GM23338 (cell line): ENCODE results near the gene CHRDL1. TPM values are rescaled to one million over a fixed set of nuclear protein-coding genes. Genes with fewer than 3 reads are reported as not detected.
"Not testable (repeated sequence)": the region's sequence is repeated elsewhere in the genome, so short reads cannot be mapped to it uniquely, and the experiment has no call there.

ENCODE experiments used
- ATAC-seq: fragments of 200-7000 bp; cut with Tn5 transposase; 3 replicates; pipeline ENCODE4 v1.9.1; 2020
- DNase-seq: peaks from one replicate; pipeline ENCODE4 v3.0.0-alpha.2; 2015; ENCODE audit warnings: low spot score
- H2AFZ ChIP-seq: fragments of 200-600 bp; sonication (generic); 2 replicates; pipeline ENCODE4 v1.8.0; 2016; ENCODE audit warnings: antibody characterized with exemption, mild to moderate bottlenecking, moderate library complexity
- H3F3A ChIP-seq: fragments of 200-600 bp; sonication (generic); replicated peaks from 2 replicates; pipeline ENCODE4 v1.8.0; 2017; ENCODE audit warnings: antibody characterized with exemption, mixed run types, low read depth
- H3K27ac ChIP-seq: fragments of 200-600 bp; sonication (generic); 2 replicates; pipeline ENCODE4 v1.6.1; 2016; ENCODE audit warnings: low read depth
- H3K27me3 ChIP-seq: fragments of 200-600 bp; sonication (generic); 2 replicates; pipeline ENCODE4 v1.8.0; 2016; ENCODE audit warnings: mild to moderate bottlenecking, mixed run types, moderate library complexity; ENCODE audit not compliant: insufficient read depth
- H3K36me3 ChIP-seq: fragments of 200-600 bp; sonication (generic); 2 replicates; pipeline ENCODE4 v1.8.0; 2016; ENCODE audit warnings: mild to moderate bottlenecking; ENCODE audit not compliant: insufficient read depth
- H3K4me1 ChIP-seq: fragments of 200-600 bp; sonication (generic); 2 replicates; pipeline ENCODE4 v1.8.0; 2016; ENCODE audit warnings: mild to moderate bottlenecking, moderate library complexity; ENCODE audit not compliant: insufficient read depth
- H3K4me2 ChIP-seq: fragments of 200-600 bp; sonication (generic); 2 replicates; pipeline ENCODE4 v1.7.1; 2017; ENCODE audit warnings: mixed run types
- H3K4me3 ChIP-seq: fragments of 200-600 bp; sonication (generic); 2 replicates; pipeline ENCODE4 v1.6.1; 2016; ENCODE audit warnings: mixed run types
- H3K79me2 ChIP-seq: fragments of 200-600 bp; sonication (generic); replicated peaks from 2 replicates; pipeline ENCODE4 v1.8.0; 2017; ENCODE audit warnings: mild to moderate bottlenecking; ENCODE audit not compliant: insufficient read depth
- H3K9me2 ChIP-seq: fragments of 200-600 bp; sonication (generic); 2 replicates; pipeline ENCODE4 v1.8.0; 2017; ENCODE audit not compliant: insufficient read depth
- H4K20me1 ChIP-seq: fragments of 200-600 bp; sonication (generic); replicated peaks from 2 replicates; pipeline ENCODE4 v1.8.0; 2017; ENCODE audit warnings: mild to moderate bottlenecking; ENCODE audit not compliant: insufficient read depth
- H3K27ac Mint-ChIP-seq: 2 replicates; pipeline ENCODE4 v1.8.0; 2020; ENCODE audit warnings: inconsistent platforms, mild to moderate bottlenecking, moderate library complexity, mixed read lengths
- H3K27me3 Mint-ChIP-seq: 3 replicates; pipeline ENCODE4 v1.8.0; 2022; ENCODE audit warnings: low read depth, mild to moderate bottlenecking, moderate library complexity, mixed read lengths, inconsistent platforms; ENCODE audit not compliant: insufficient read depth, poor library complexity
- H3K36me3 Mint-ChIP-seq: 3 replicates; pipeline ENCODE4 v1.8.0; 2021; ENCODE audit warnings: low read depth, mild to moderate bottlenecking, inconsistent platforms, moderate library complexity, mixed read lengths
- H3K4me1 Mint-ChIP-seq: 3 replicates; pipeline ENCODE4 v1.8.0; 2020; ENCODE audit warnings: mild to moderate bottlenecking, inconsistent platforms, mixed read lengths
- H3K4me3 Mint-ChIP-seq: 3 replicates; pipeline ENCODE4 v1.8.0; 2021; ENCODE audit warnings: moderate library complexity, mild to moderate bottlenecking, inconsistent platforms, mixed read lengths
- H3K9me3 Mint-ChIP-seq: 3 replicates; pipeline ENCODE4 v1.8.0; 2020; ENCODE audit warnings: moderate library complexity, mild to moderate bottlenecking, inconsistent platforms, mixed read lengths
- CTCF ChIP-seq, 2 experiments: fragments of 200-600 bp in 1 of 2; sonication (generic) in 1 of 2; conservative IDR thresholded peaks; 2 replicates each; pipeline versions ENCODE4 v1.5.1 to v1.6.1; 2016 to 2017; ENCODE audit warnings: antibody characterized with exemption in 2 of 2, low read depth in 2 of 2, mild to moderate bottlenecking in 2 of 2, moderate library complexity in 1 of 2
- EZH2phosphoT487 ChIP-seq: fragments of 200-600 bp; sonication (generic); IDR thresholded peaks from one replicate; pipeline ENCODE4 v1.8.1; 2018; ENCODE audit warnings: antibody characterized with exemption; ENCODE audit not compliant: unreplicated experiment
- JUNB ChIP-seq: IDR thresholded peaks from one replicate; pipeline ENCODE4 v1.6.1; 2016; ENCODE audit warnings: antibody characterized with exemption; ENCODE audit not compliant: unreplicated experiment
- ZNF462 ChIP-seq: fragments of 250-450 bp; sonication (Bioruptor Pico); IDR thresholded peaks from 2 replicates; pipeline ENCODE4 v1.5.0; 2020; ENCODE audit warnings: mild to moderate bottlenecking, moderate library complexity
- polyA plus RNA-seq: library from polyadenylated mRNA; unstranded; fragments of >200 nt; fragmentation: Nextera tagmentation; extraction: Ambion mirVana; gene quantifications from 2 replicates; pipeline ENCODE4 v1.2.1, GENCODE V29; 2016
- total RNA-seq: library from RNA; depleted of rRNA; stranded (reverse); fragments of >200 nt; shearing (Covaris generic); gene quantifications from 2 replicates; pipeline ENCODE4 v1.2.3, GENCODE V29; 2014

Gene CHRDL1
- total and polyA plus RNA-seq, 2 experiments from 2014 or later: 3.6 to 9.8 TPM

- no peak for TF ChIP-seq ZNF462
- TF ChIP-seq EZH2phosphoT487: no peak
- TF ChIP-seq CTCF (conservative IDR thresholded peaks at IDR 0.05; ENCODE audit: low read depth in 2 of 2): no peak
Observed at GRCh38 chrX:110836001-110836400, 40.4 kb upstream of the CHRDL1 start (continued).

- ATAC-seq (no peak), DNase-seq (peak; percentile 13)
- no peak overlapping the region for H3K27ac ChIP-seq
- H3K36me3 Mint-ChIP-seq: peaks cover 6% of the 10 kb centered on the region; the same call in 1 of the 3 replicates
- no peak overlapping the region for H3K27ac Mint-ChIP-seq
- no peaks in the 10 kb centered on the region for H4K20me1 ChIP-seq
- H3K4me1 ChIP-seq: no peaks in the 10 kb centered on the region
- peaks cover 1% of the 10 kb centered on the region for H3K27me3 Mint-ChIP-seq
- H3K4me1 Mint-ChIP-seq: no peaks in the 10 kb centered on the region
- H3K4me3 ChIP-seq: no peak overlapping the region
- no peaks in the 10 kb centered on the region for H3K79me2 ChIP-seq
- TF ChIP-seq JUNB: no peak
- peak in 1 of 2 experiments; percentile 15; a peak in 1 of 4 replicates for TF ChIP-seq CTCF (conservative IDR thresholded peaks at IDR 0.05; ENCODE audit: low read depth in 2 of 2)
- H3K4me3 Mint-ChIP-seq: no peak overlapping the region
- peaks cover 6% of the 10 kb centered on the region; the same call in 2 of the 3 replicates for H3K9me3 Mint-ChIP-seq
- no peaks in the 10 kb centered on the region for H3K36me3 ChIP-seq
- H3K4me2 ChIP-seq: no peak overlapping the region
- no peaks in the 10 kb centered on the region for H3K9me2 ChIP-seq
- H3F3A ChIP-seq: no peaks in the 10 kb centered on the region
- no peaks in the 10 kb centered on the region for H3K27me3 ChIP-seq
- H2AFZ ChIP-seq: no peak overlapping the region
Observed at GRCh38 chrX:110825972-110826371, 30.4 kb upstream of the CHRDL1 start.

- H3K36me3 ChIP-seq, H3K9me3 Mint-ChIP-seq, H3K79me2 ChIP-seq, H3K27me3 Mint-ChIP-seq, H3K4me3 Mint-ChIP-seq, ATAC-seq, H3K4me3 ChIP-seq, H3K27ac Mint-ChIP-seq, H3F3A ChIP-seq, H3K27me3 ChIP-seq, H3K27ac ChIP-seq, H3K9me2 ChIP-seq, H3K36me3 Mint-ChIP-seq, H3K4me1 Mint-ChIP-seq, H4K20me1 ChIP-seq, H3K4me2 ChIP-seq, H2AFZ ChIP-seq, H3K4me1 ChIP-seq, DNase-seq: not testable (repeated sequence)
Observed at GRCh38 chrX:110816543-110816942, 20.9 kb upstream of the CHRDL1 start.
